PC-9 (cell line): ENCODE results near the gene PSME1.

Experiments used
- EZH2 ChIP-seq: fragments of 200-600 bp; sonication (generic); IDR thresholded peaks from 2 replicates; pipeline ENCODE4 v1.8.0; 2017; ENCODE audit warnings: antibody characterized with exemption, low read depth
- TF ChIP-seq, protein P1 (sequence below): fragments of 200-600 bp; sonication (generic); conservative IDR thresholded peaks from 2 replicates; pipeline ENCODE4 v1.6.1; 2017; ENCODE audit warnings: mixed run types, antibody characterized with exemption, mild to moderate bottlenecking, moderate library complexity

DNA sequence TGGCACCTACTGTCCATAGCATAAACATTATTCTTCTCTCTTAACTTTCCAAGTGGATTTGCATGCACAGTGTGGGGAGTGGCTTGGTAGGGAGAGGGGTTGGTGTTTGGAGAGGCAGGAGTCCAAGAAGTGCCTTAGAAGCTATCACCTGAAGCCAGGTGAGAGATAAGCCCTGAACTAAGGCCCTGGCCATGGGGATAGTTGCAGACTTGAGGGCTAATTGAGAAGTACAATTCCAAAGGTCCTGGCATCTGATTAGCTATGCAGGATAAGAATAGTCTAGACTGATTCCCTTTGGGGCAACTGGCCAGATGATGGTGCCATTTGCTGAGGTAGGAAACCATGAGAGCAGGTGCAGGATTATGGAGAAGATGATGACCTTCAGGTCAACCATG lies 43.9 kb upstream of the PSME1 start:
- TF ChIP-seq, protein P1, sequence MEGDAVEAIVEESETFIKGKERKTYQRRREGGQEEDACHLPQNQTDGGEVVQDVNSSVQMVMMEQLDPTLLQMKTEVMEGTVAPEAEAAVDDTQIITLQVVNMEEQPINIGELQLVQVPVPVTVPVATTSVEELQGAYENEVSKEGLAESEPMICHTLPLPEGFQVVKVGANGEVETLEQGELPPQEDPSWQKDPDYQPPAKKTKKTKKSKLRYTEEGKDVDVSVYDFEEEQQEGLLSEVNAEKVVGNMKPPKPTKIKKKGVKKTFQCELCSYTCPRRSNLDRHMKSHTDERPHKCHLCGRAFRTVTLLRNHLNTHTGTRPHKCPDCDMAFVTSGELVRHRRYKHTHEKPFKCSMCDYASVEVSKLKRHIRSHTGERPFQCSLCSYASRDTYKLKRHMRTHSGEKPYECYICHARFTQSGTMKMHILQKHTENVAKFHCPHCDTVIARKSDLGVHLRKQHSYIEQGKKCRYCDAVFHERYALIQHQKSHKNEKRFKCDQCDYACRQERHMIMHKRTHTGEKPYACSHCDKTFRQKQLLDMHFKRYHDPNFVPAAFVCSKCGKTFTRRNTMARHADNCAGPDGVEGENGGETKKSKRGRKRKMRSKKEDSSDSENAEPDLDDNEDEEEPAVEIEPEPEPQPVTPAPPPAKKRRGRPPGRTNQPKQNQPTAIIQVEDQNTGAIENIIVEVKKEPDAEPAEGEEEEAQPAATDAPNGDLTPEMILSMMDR: no peak
- no peak for TF ChIP-seq EZH2
